Dermis microvascular lymphatic vessel endothelial cell (primary cell): ENCODE measurements around the gene PLEKHA8. TPM values are rescaled to one million over a fixed set of nuclear protein-coding genes. Genes with fewer than 3 reads are reported as not detected.

Source experiments
- DNase-seq, 2 donors: peaks; one replicate each; pipeline versions ENCODE4 v3.0.0 to v3.0.0-alpha.2; 2010; ENCODE audit warnings: low read depth in 2 of 2
- total RNA-seq: library from RNA; depleted of rRNA; stranded (reverse); fragments of >200 nt; gene quantifications from 2 replicates; pipeline ENCODE4 v1.2.1, GENCODE V29; 2014

The PLEKHA8 gene
- 11.8 and 13.0 TPM in 2 replicates for total RNA-seq

- DNase-seq = peak; percentile 54 to 85
Measured at GRCh38 chr7:30028216-30028748, at the start of gene PLEKHA8. PLEKHA8 (plus strand) TSS chr7:30028412; CDS start chr7:30028763, 351 bp downstream.

- peak; percentile 51 to 84 for DNase-seq
Measured at GRCh38 chr7:29980151-29980550, 48.1 kb upstream of the PLEKHA8 start.

- DNase-seq = peak in 1 of 2 donors; percentile 64
Measured at GRCh38 chr7:29987083-29987482, 41.1 kb upstream of the PLEKHA8 start.

- DNase-seq = peak; percentile 45 to 79
Measured at GRCh38 chr7:29987811-29988317, 40.3 kb upstream of the PLEKHA8 start.

GRCh38 chr7:29988424-29989256 lies 39.6 kb upstream of the PLEKHA8 start:
- peak in 1 of 2 donors; percentile 56 for DNase-seq

- peak in 1 of 2 donors; percentile 61 for DNase-seq
Measured at GRCh38 chr7:29989257-29989995, 38.8 kb upstream of the PLEKHA8 start, which contains the start of gene SCRN1. SCRN1 (minus strand) TSS chr7:29989801; CDS start chr7:29969067, 20,734 bp downstream.

- no peak for DNase-seq
Measured at GRCh38 chr7:29990931-29991330, 37.3 kb upstream of the PLEKHA8 start.

- no peak for DNase-seq
Measured at GRCh38 chr7:29991937-29992336, 36.3 kb upstream of the PLEKHA8 start.

GRCh38 chr7:29993140-29993539 lies 35.1 kb upstream of the PLEKHA8 start:
- DNase-seq = no peak

GRCh38 chr7:29995652-29996051 lies 32.6 kb upstream of the PLEKHA8 start:
- no peak for DNase-seq

GRCh38 chr7:29996321-29996720 lies 31.9 kb upstream of the PLEKHA8 start:
- DNase-seq = no peak

- no peak for DNase-seq
Measured at GRCh38 chr7:29998489-29998888, 29.7 kb upstream of the PLEKHA8 start.

GRCh38 chr7:30001998-30002397 lies 26.2 kb upstream of the PLEKHA8 start:
- DNase-seq = no peak

GRCh38 chr7:30003098-30003497 lies 25.1 kb upstream of the PLEKHA8 start:
- no peak for DNase-seq

GRCh38 chr7:30005464-30005863 lies 22.7 kb upstream of the PLEKHA8 start:
- no peak for DNase-seq

- DNase-seq = no peak
Measured at GRCh38 chr7:30010021-30010420, 18.2 kb upstream of the PLEKHA8 start.

- DNase-seq = no peak
Measured at GRCh38 chr7:30012757-30013156, 15.5 kb upstream of the PLEKHA8 start.

- DNase-seq = no peak
Measured at GRCh38 chr7:30018451-30018850, 9.8 kb upstream of the PLEKHA8 start.

- no peak for DNase-seq
Measured at GRCh38 chr7:30019387-30019786, 8.8 kb upstream of the PLEKHA8 start.

GRCh38 chr7:30019960-30020359 lies 8.3 kb upstream of the PLEKHA8 start:
- peak in 1 of 2 donors; percentile 7 for DNase-seq

- no peak for DNase-seq
Measured at GRCh38 chr7:30020535-30020934, 7.7 kb upstream of the PLEKHA8 start.

GRCh38 chr7:30022991-30023390 lies 5.2 kb upstream of the PLEKHA8 start:
- DNase-seq = no peak
